GM12872 (cell line): Measurements from ENCODE around the gene ZDHHC21.

Experiments
- CTCF ChIP-seq: IDR thresholded peaks from 3 replicates; pipeline ENCODE4 v1.5.1; 2011; ENCODE audit warnings: low read depth, mild to moderate bottlenecking, low read length, moderate library complexity; ENCODE audit not compliant: insufficient read depth

ZDHHC21 gene

GRCh38 chr9:14702200-14702720 is 9.0 kb upstream of the ZDHHC21 start:
- TF ChIP-seq CTCF, result no peak

DNA sequence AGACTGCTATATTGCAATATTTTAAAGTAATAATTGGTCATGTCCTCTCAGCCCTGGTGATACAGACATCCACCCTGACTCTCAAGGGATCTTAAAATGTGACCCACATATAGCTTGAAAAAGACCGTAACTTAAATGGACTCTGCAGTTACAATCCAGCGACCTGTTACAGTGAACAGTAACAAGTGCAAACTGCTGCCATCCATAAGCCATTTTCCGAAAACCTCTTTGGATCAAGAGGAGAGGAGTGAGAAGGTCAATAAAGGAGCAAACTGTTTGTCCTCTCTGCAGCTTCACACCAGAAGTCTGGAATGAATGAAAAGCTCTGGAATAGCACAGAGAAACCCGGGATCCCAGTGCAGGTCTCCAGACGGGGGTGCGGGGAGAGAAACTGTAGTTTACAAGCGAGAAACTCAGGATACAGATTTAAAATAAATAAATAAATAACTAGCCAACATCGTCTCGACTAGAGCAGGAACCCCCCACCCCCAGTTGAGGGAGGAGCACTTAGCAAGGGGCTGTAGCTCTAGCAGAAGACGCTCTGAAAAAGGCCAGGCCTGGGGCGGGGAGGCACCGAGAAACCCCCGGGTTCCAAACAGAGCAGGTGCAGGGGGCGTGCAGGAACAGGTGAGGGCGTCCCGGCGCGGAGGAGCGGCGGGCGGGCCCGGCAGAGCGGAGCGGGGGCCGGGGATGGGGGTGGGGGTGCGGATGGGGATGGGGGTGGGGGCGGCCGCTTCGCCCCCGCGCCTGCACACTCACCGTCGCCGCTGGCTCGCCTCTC is 572 bp downstream of the ZDHHC21 start:
- no peak for TF ChIP-seq CTCF

DNA sequence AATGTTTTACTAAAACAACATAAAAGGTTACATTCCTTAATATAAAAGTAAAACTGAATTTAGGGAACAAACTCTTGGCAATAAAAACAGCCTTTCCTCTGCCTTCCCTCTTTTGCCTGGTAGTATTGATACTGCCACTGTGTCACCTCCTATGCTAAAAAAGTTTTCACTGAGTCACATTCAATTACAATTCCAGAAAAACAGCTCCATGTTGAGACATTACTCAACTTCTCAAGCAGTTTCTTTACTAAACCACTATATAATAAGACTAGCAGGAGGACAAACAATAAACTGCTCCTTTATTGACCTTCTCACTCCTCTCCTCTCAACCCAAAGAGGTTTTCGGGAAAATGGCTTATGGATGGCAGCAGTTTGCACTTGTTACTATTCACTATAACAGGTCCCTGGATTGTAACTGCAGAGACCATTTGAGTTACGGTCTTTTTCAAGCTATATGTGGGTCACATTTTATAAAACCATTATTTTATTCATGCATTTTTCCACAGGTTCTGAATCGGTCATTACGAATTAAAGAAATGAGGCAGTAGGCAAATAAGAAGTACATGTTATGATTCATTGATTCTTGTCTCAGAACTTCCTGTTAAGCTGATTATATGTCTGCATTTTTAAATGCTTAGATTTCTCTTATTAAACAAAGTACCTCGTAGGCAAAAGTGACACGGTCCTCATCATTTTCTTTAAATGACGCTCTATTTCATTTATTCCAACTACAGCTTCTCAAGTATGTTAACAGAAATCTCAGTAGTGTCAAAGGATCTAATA is 2.1 kb downstream of the ZDHHC21 start:
- no peak for TF ChIP-seq CTCF

- no peak for TF ChIP-seq CTCF
These were observed 6.1 kb downstream of the ZDHHC21 start for GRCh38 chr9:14687042-14687719.

GRCh38 chr9:14686168-14686567 is 7.1 kb downstream of the ZDHHC21 start:
- no peak for TF ChIP-seq CTCF

DNA sequence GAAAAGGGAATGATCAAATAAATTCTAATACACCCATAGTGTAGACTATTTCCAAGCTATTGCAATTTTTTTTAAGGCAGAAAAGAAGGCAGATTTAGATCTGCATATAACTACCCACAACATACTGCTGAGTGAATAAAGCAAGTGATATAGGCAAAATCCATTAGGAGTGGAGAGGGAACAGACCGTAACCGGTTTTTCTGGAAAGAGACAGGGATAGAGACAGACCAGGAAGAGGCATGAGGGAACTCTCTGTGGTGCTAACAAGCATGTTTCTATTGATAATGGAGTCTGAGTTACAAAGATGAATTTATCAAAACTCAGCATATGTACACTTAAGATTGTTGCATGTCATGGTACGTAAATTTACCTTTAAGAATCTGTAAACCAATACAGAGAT is 14.5 kb downstream of the ZDHHC21 start:
- TF ChIP-seq CTCF, result no peak

GRCh38 chr9:14677872-14678271 is 15.4 kb downstream of the ZDHHC21 start:
- no peak for TF ChIP-seq CTCF
